ENCODE results near the gene FREM1. TPM values are rescaled to one million over a fixed set of nuclear protein-coding genes. Genes with fewer than 3 reads are reported as not detected.

FREM1 gene
- total and polyA plus RNA-seq, 5 experiments from 2014 or later = not detected

- DNase-seq (no peak), ATAC-seq (no peak)
- H3K36me3 Mint-ChIP-seq = peaks cover 0 to 7% (median 0%) of the 10 kb centered on the region in 3 donors
- peaks cover 10 to 60% (median 35%) of the 10 kb centered on the region in 5 donors for H3K27me3 Mint-ChIP-seq
- H3K4me1 Mint-ChIP-seq = no peaks in the 10 kb centered on the region
- POLR2A ChIA-PET = no interaction called here
- no peak overlapping the region for H3K4me3 Mint-ChIP-seq
- H3K9me3 Mint-ChIP-seq = peaks cover 0 to 19% (median 8%) of the 10 kb centered on the region in 9 donors
- H3K27ac Mint-ChIP-seq = no peak overlapping the region
Observed at GRCh38 chr9:14713187-14713767, 197.0 kb downstream of the FREM1 start.

DNA sequence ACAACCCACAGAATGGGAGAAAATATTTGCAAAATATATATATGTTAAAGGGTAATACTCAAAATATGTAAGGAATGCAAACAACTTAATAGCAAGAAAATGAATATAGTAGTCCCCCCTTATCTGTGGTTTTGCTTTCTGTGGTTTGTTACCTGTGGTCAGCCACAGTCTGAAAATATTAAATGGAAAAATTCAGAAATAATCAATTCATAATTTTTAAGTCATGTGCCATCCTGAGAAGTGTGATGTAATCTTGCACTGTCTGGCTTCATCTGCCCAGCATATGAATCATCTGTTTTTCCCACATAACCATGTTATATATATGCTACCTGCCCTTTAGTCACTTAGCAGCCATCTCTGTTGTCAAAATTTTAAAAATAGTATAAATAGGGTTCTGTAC lies 199.4 kb downstream of the FREM1 start:
- no peak for ATAC-seq
- H3K9me3 Mint-ChIP-seq = peaks cover 12 to 43% (median 26%) of the 10 kb centered on the region in 9 donors
- H3K27ac Mint-ChIP-seq = no peak overlapping the region
- no peak overlapping the region for H3K4me3 Mint-ChIP-seq
- H3K36me3 Mint-ChIP-seq = peaks cover 0 to 26% (median 6%) of the 10 kb centered on the region in 3 donors
- H3K4me1 Mint-ChIP-seq = peaks cover 0 to 7% (median 0%) of the 10 kb centered on the region in 4 donors
- H3K27me3 Mint-ChIP-seq = peaks cover 12 to 64% (median 34%) of the 10 kb centered on the region in 5 donors
- POLR2A ChIA-PET = no interaction called here
- DNase-seq = no peak

DNA sequence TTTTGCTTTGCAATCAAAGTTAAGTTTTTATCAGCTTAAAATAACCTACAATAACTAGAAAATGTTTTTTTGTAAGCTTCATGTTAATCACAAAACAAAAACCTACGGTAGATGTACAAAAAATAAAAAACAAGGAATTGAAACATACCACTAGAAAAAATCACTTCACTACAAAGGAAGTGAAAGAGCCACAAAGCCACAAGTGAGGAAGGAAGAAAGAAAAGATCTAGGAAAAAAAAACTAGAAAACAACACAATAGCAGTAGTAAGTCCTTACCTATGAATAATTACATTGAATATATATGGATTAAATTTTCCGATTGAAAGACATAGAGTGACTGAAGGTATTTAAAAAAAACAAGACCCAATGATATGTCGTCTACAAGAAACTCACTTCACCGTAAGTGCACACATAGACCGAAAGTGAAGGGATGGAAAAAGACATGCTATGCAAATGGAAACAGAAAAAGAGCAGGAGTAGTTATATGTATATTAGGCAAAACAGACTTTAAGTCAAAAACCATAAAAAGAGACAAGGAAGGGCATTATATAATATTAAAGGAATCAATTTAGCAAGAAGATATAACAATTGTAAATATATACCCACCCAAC lies 203.6 kb downstream of the FREM1 start:
- DNase-seq (no peak), ATAC-seq (no peak)
- Mint-ChIP-seq H3K4me1 (peaks cover 0 to 7% (median 0%) of the 10 kb centered on the region in 4 donors), H3K27me3 (peaks cover 13 to 63% (median 32%) of the 10 kb centered on the region in 5 donors), H3K9me3 (peaks cover 12 to 69% (median 41%) of the 10 kb centered on the region in 9 donors), H3K27ac (no peak overlapping the region), H3K4me3 (no peak overlapping the region), H3K36me3 (peaks cover 0 to 42% (median 14%) of the 10 kb centered on the region in 3 donors)
- POLR2A ChIA-PET = no interaction called here

- Mint-ChIP-seq H3K4me1 (peaks cover 0 to 7% (median 0%) of the 10 kb centered on the region in 4 donors), H3K4me3 (no peak overlapping the region), H3K27ac (no peak overlapping the region), H3K9me3 (peaks cover 12 to 65% (median 39%) of the 10 kb centered on the region in 9 donors), H3K36me3 (peaks cover 0 to 39% (median 14%) of the 10 kb centered on the region in 3 donors), H3K27me3 (peaks cover 13 to 52% (median 22%) of the 10 kb centered on the region in 5 donors)
- no peak for DNase-seq
- ATAC-seq = no peak
- POLR2A ChIA-PET = no interaction called here
Observed at GRCh38 chr9:14705079-14705478, 205.1 kb downstream of the FREM1 start.

GRCh38 chr9:14704281-14704680 lies 205.9 kb downstream of the FREM1 start:
- no peak for DNase-seq
- Mint-ChIP-seq H3K9me3 (peaks cover 12 to 59% (median 39%) of the 10 kb centered on the region in 9 donors), H3K27ac (no peak overlapping the region)

GRCh38 chr9:14702200-14702720 lies 208.0 kb downstream of the FREM1 start:
- POLR2A ChIA-PET = no interaction called here
- peaks cover 5 to 30% (median 7%) of the 10 kb centered on the region in 5 donors for H3K27me3 Mint-ChIP-seq
- ATAC-seq (no peak), DNase-seq (no peak)
- H3K9me3 Mint-ChIP-seq = peaks cover 11 to 40% (median 28%) of the 10 kb centered on the region in 9 donors
- H3K27ac Mint-ChIP-seq = no peak overlapping the region
- H3K4me3 Mint-ChIP-seq = no peak overlapping the region
- H3K4me1 Mint-ChIP-seq = peaks cover 0 to 7% (median 0%) of the 10 kb centered on the region in 4 donors
- peaks cover 0 to 29% (median 14%) of the 10 kb centered on the region in 3 donors for H3K36me3 Mint-ChIP-seq

More at GRCh38 chr9:14704281-14704680, 205.9 kb downstream of the FREM1 start:
- POLR2A ChIA-PET = no interaction called here
- no peak for ATAC-seq
- H3K4me3 Mint-ChIP-seq = no peak overlapping the region
- H3K27me3 Mint-ChIP-seq = peaks cover 13 to 46% (median 19%) of the 10 kb centered on the region in 5 donors
- peaks cover 0 to 35% (median 14%) of the 10 kb centered on the region in 3 donors for H3K36me3 Mint-ChIP-seq
- H3K4me1 Mint-ChIP-seq = peaks cover 0 to 7% (median 0%) of the 10 kb centered on the region in 4 donors

DNA sequence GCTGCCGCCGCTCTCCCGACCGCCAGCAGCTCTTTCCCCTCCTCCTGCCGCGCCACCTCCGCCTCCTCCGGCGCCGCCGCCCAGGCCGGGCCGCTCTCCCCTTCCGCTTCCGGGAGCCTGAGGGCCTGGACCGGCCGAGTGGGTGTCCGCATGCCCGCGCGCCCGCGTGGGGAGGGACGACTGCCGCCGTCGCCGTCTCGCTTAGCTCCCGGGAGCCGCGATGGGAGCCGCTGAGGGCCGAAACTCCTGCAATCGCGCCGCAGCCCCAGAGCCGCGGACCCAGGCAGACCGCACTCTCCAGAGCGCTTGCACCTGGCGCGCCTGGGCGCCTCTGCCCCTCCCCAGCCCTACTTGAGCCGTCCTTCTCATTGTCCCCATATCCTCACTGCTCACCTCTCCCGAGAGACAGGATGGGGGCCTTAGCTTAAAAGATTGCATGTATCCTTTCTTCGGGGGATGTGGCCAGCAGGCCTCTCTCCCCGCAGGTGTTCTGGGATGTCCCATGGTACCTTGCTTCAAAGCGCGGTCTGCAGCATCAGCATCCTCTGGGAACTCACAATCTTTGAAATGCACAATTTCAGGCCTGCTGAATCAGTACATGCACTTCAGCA lies 216.9 kb downstream of the FREM1 start, which contains the start of gene ZDHHC21:
TSS of gene ZDHHC21 (minus strand) at position 182 of the 611 bp plus-strand sequence. CDS start 19,092 bp downstream, outside the sequence.
- ATAC-seq (peak; percentile 72 to 84), DNase-seq (peak in 9 of 10 donors; percentile 15 to 68 (median 40))
- Mint-ChIP-seq H3K4me1 (peaks cover 14 to 42% (median 37%) of the 10 kb centered on the region in 4 donors), H3K36me3 (peaks cover 0 to 16% (median 8%) of the 10 kb centered on the region in 3 donors), H3K27me3 (peaks cover 0 to 4% (median 0%) of the 10 kb centered on the region in 5 donors), H3K4me3 (peak within 1 kb of the TSS; percentile 92 to 99 (median 95)), H3K9me3 (no peaks in the 10 kb centered on the region), H3K27ac (peak within 1 kb of the TSS; percentile 82 to 95 (median 90))
- POLR2A ChIA-PET = interaction anchor here (0.9 kb wide), 1 partner anchor 18 kb away, joined by 3 read pairs; no protein-coding TSS in a partner anchor

- POLR2A ChIA-PET = interaction anchor here (0.9 kb wide), 1 partner anchor 17 kb away, joined by 3 read pairs; no protein-coding TSS in a partner anchor
- H3K27ac Mint-ChIP-seq = peak overlapping the region; percentile 66 to 95 (median 82)
- peaks cover 0 to 4% (median 0%) of the 10 kb centered on the region in 5 donors for H3K27me3 Mint-ChIP-seq
- H3K4me1 Mint-ChIP-seq = peaks cover 14 to 47% (median 38%) of the 10 kb centered on the region in 4 donors
- ATAC-seq (peak; percentile 73 to 78), DNase-seq (peak in 7 of 10 donors; percentile 10 to 60 (median 27))
- H3K36me3 Mint-ChIP-seq = peaks cover 0 to 20% (median 13%) of the 10 kb centered on the region in 3 donors
- no peaks in the 10 kb centered on the region for H3K9me3 Mint-ChIP-seq
- H3K4me3 Mint-ChIP-seq = peak overlapping the region; percentile 92 to 99 (median 95)
Observed at GRCh38 chr9:14692470-14693250, 217.6 kb downstream of the FREM1 start.

DNA sequence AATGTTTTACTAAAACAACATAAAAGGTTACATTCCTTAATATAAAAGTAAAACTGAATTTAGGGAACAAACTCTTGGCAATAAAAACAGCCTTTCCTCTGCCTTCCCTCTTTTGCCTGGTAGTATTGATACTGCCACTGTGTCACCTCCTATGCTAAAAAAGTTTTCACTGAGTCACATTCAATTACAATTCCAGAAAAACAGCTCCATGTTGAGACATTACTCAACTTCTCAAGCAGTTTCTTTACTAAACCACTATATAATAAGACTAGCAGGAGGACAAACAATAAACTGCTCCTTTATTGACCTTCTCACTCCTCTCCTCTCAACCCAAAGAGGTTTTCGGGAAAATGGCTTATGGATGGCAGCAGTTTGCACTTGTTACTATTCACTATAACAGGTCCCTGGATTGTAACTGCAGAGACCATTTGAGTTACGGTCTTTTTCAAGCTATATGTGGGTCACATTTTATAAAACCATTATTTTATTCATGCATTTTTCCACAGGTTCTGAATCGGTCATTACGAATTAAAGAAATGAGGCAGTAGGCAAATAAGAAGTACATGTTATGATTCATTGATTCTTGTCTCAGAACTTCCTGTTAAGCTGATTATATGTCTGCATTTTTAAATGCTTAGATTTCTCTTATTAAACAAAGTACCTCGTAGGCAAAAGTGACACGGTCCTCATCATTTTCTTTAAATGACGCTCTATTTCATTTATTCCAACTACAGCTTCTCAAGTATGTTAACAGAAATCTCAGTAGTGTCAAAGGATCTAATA lies 219.1 kb downstream of the FREM1 start:
- Mint-ChIP-seq H3K36me3 (peaks cover 0 to 30% (median 25%) of the 10 kb centered on the region in 3 donors), H3K4me3 (peak overlapping the region in 6 of 10 donors; percentile 6 to 42 (median 32)), H3K4me1 (peaks cover 14 to 47% (median 38%) of the 10 kb centered on the region in 4 donors), H3K9me3 (no peaks in the 10 kb centered on the region), H3K27me3 (no peaks in the 10 kb centered on the region), H3K27ac (peak overlapping the region in 2 of 10 donors; percentile 19 to 49)
- POLR2A ChIA-PET = no interaction called here
- ATAC-seq (no peak), DNase-seq (no peak)

- Mint-ChIP-seq H3K27ac (peak overlapping the region in 1 of 10 donors; percentile 29), H3K36me3 (peaks cover 0 to 52% (median 44%) of the 10 kb centered on the region in 3 donors), H3K27me3 (no peaks in the 10 kb centered on the region), H3K4me1 (peaks cover 9 to 37% (median 31%) of the 10 kb centered on the region in 4 donors), H3K4me3 (no peak overlapping the region), H3K9me3 (no peaks in the 10 kb centered on the region)
- ATAC-seq (no peak), DNase-seq (no peak)
- POLR2A ChIA-PET = no interaction called here
Observed at GRCh38 chr9:14687042-14687719, 223.0 kb downstream of the FREM1 start.

GRCh38 chr9:14686168-14686567 lies 224.1 kb downstream of the FREM1 start:
- H3K27ac Mint-ChIP-seq = no peak overlapping the region
- POLR2A ChIA-PET = no interaction called here
- H3K4me1 Mint-ChIP-seq = peaks cover 10 to 28% (median 27%) of the 10 kb centered on the region in 4 donors
- ATAC-seq (no peak), DNase-seq (no peak)
- H3K36me3 Mint-ChIP-seq = peaks cover 0 to 60% (median 50%) of the 10 kb centered on the region in 3 donors
- no peak overlapping the region for H3K4me3 Mint-ChIP-seq
- peaks cover 0 to 2% (median 0%) of the 10 kb centered on the region in 9 donors for H3K9me3 Mint-ChIP-seq
- no peaks in the 10 kb centered on the region for H3K27me3 Mint-ChIP-seq

Measured in naive thymus-derived CD8-positive, alpha-beta T cell (primary cell).